ENCODE measurements around the gene RHBDL3. TPM values are rescaled to one million over a fixed set of nuclear protein-coding genes. Genes with fewer than 3 reads are reported as not detected.
"Not testable (repeated sequence)": the region's sequence is repeated elsewhere in the genome, so short reads cannot be mapped to it uniquely, and the experiment has no call there.

The RHBDL3 gene
- total and polyA plus RNA-seq, 7 experiments from 2014 or later = 0.07 to 0.39 TPM; not detected in 5

- intact Hi-C loops (cut with micrococcal nuclease) = loop anchor here in 1 of 2 donors (5.0 kb wide), 2 partner anchors 51 to 116 kb away; partner anchors contain the start of gene RHBDL3
- H3K9me3 Mint-ChIP-seq = no peaks in the 10 kb centered on the region
- DNase-seq = no peak
These were observed 52.4 kb downstream of the RHBDL3 start for GRCh38 chr17:32318071-32318470.

GRCh38 chr17:32319548-32319905 is 53.9 kb downstream of the RHBDL3 start:
- Mint-ChIP-seq H3K27me3 (peaks cover 3 to 26% (median 5%) of the 10 kb centered on the region in 5 donors), H3K4me1 (peaks cover 8 to 37% (median 11%) of the 10 kb centered on the region in 7 donors), H3K36me3 (no peaks in the 10 kb centered on the region), H3K27ac (peak overlapping the region in 1 of 9 donors; percentile 66), H3K4me3 (peak overlapping the region; percentile 67 to 87 (median 74)), H3K9me3 (no peaks in the 10 kb centered on the region)
- Histone ChIP-seq H3K4me1 (ENCODE audit: control insufficient read depth in 2 of 2, insufficient read depth in 2 of 2, low read length in 2 of 2) (peaks cover 0 to 13% of the 10 kb centered on the region in 2 donors), H3K4me3 (ENCODE audit: low read length) (no peak overlapping the region), H3K36me3 (ENCODE audit: control insufficient read depth in 2 of 3, insufficient read depth in 3 of 3, low read length in 3 of 3) (no peaks in the 10 kb centered on the region), H3K27ac (ENCODE audit: low read depth, low read length) (no peak overlapping the region), H3K9me3 (ENCODE audit: control insufficient read depth in 2 of 3, low read length in 3 of 3) (no peaks in the 10 kb centered on the region), H3K27me3 (ENCODE audit: control insufficient read depth in 2 of 2, insufficient read depth in 2 of 2, low read length in 2 of 2) (no peaks in the 10 kb centered on the region)
- ATAC-seq = peak; percentile 89
- intact Hi-C loops (cut with micrococcal nuclease) = loop anchor here (1.0 to 5.0 kb wide), 4 partner anchors 52 to 117 kb away; partner anchors contain the start of gene RHBDL3 (in 1 of the 2)
- peak; percentile 47 to 85 (median 60) for DNase-seq
- ChIA-PET POLR2A (interaction anchor here (1.5 kb wide), 1 partner anchor 12 kb away, joined by 6 read pairs; no protein-coding TSS in a partner anchor), CTCF (interaction anchor here (0.6 to 1.9 kb wide), 5 partner anchors 10 to 125 kb away, joined by 3 to 7 read pairs (median 4); partner anchors contain the start of gene PSMD11)

More at GRCh38 chr17:32318071-32318470, 52.4 kb downstream of the RHBDL3 start:
- no peak overlapping the region for H3K27ac Mint-ChIP-seq
- no peak for ATAC-seq
- ChIA-PET POLR2A (interaction anchor here (0.7 to 1.5 kb wide), 3 partner anchors 13 to 76 kb away, joined by 3 to 6 read pairs (median 3); no protein-coding TSS in a partner anchor), CTCF (interaction anchor here (0.6 to 1.9 kb wide), 2 partner anchors 54 to 67 kb away, joined by 3 to 7 read pairs; no protein-coding TSS in a partner anchor)
- no peaks in the 10 kb centered on the region for H3K27me3 ChIP-seq (ENCODE audit: control insufficient read depth in 2 of 2, insufficient read depth in 2 of 2, low read length in 2 of 2)
- peak overlapping the region in 4 of 10 donors; percentile 44 to 68 (median 56) for H3K4me3 Mint-ChIP-seq
- H3K4me3 ChIP-seq (ENCODE audit: low read length) = no peak overlapping the region
- no peaks in the 10 kb centered on the region for H3K36me3 ChIP-seq (ENCODE audit: control insufficient read depth in 2 of 3, insufficient read depth in 3 of 3, low read length in 3 of 3)
- H3K27ac ChIP-seq (ENCODE audit: low read depth, low read length) = no peak overlapping the region
- H3K4me1 Mint-ChIP-seq = peaks cover 0 to 22% (median 2%) of the 10 kb centered on the region in 7 donors
- no peaks in the 10 kb centered on the region for H3K36me3 Mint-ChIP-seq
- peaks cover 3 to 34% (median 5%) of the 10 kb centered on the region in 5 donors for H3K27me3 Mint-ChIP-seq
- no peaks in the 10 kb centered on the region for H3K9me3 ChIP-seq (ENCODE audit: control insufficient read depth in 2 of 3, low read length in 3 of 3)
- H3K4me1 ChIP-seq (ENCODE audit: control insufficient read depth in 2 of 2, insufficient read depth in 2 of 2, low read length in 2 of 2) = no peaks in the 10 kb centered on the region

- H3K27ac Mint-ChIP-seq; ATAC-seq; H3K4me3 ChIP-seq (ENCODE audit: low read length); DNase-seq; H3K27ac ChIP-seq (ENCODE audit: low read depth, low read length); POLR2A ChIA-PET; H3K9me3 ChIP-seq (ENCODE audit: control insufficient read depth in 2 of 3, low read length in 3 of 3); H3K9me3 Mint-ChIP-seq; H3K36me3 Mint-ChIP-seq; H3K27me3 ChIP-seq (ENCODE audit: control insufficient read depth in 2 of 2, insufficient read depth in 2 of 2, low read length in 2 of 2); H3K36me3 ChIP-seq (ENCODE audit: control insufficient read depth in 2 of 3, insufficient read depth in 3 of 3, low read length in 3 of 3); intact Hi-C loops (cut with micrococcal nuclease): not testable (repeated sequence)
- Mint-ChIP-seq H3K4me1 (peaks cover 8 to 40% (median 12%) of the 10 kb centered on the region in 7 donors), H3K4me3 (peak overlapping the region in 1 of 10 donors; percentile 85), H3K27me3 (peaks cover 3 to 22% (median 5%) of the 10 kb centered on the region in 5 donors)
- CTCF ChIA-PET = interaction anchor here (0.6 to 1.9 kb wide), 5 partner anchors 9 to 916 kb away, joined by 3 to 7 read pairs (median 3); partner anchors contain the start of gene PSMD11
- peaks cover 0 to 13% of the 10 kb centered on the region in 2 donors for H3K4me1 ChIP-seq (ENCODE audit: control insufficient read depth in 2 of 2, insufficient read depth in 2 of 2, low read length in 2 of 2)
These were observed 54.4 kb downstream of the RHBDL3 start for GRCh38 chr17:32320080-32320479.

DNA sequence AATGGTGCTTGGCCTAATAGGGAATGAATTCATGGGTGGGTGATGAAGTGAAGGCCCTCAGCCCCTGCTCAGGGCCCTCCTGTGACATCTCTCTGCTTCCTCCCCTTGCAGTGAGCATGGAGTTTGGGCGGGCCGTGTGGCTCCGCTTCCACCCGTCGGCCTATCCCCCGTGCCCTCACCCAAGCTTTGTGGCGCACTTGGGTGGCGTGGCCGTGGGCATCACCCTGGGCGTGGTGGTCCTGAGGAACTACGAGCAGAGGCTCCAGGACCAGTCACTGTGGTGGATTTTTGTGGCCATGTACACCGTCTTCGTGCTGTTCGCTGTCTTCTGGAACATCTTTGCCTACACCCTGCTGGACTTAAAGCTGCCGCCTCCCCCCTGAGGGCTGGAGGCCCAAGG is 55.2 kb downstream of the RHBDL3 start:
- Histone ChIP-seq H3K9me3 (ENCODE audit: control insufficient read depth in 2 of 3, low read length in 3 of 3) (no peaks in the 10 kb centered on the region), H3K36me3 (ENCODE audit: control insufficient read depth in 2 of 3, insufficient read depth in 3 of 3, low read length in 3 of 3) (no peaks in the 10 kb centered on the region), H3K27ac (ENCODE audit: low read depth, low read length) (no peak overlapping the region), H3K4me3 (ENCODE audit: low read length) (no peak overlapping the region), H3K27me3 (ENCODE audit: control insufficient read depth in 2 of 2, insufficient read depth in 2 of 2, low read length in 2 of 2) (no peaks in the 10 kb centered on the region), H3K4me1 (ENCODE audit: control insufficient read depth in 2 of 2, insufficient read depth in 2 of 2, low read length in 2 of 2) (peaks cover 0 to 13% of the 10 kb centered on the region in 2 donors)
- H3K27me3 Mint-ChIP-seq = peaks cover under 1 to 15% (median 2%) of the 10 kb centered on the region in 5 donors
- intact Hi-C loops (cut with micrococcal nuclease) = no loop called here
- H3K9me3 Mint-ChIP-seq = no peaks in the 10 kb centered on the region
- no peaks in the 10 kb centered on the region for H3K36me3 Mint-ChIP-seq
- ChIA-PET CTCF (interaction anchor here (1.3 kb wide), 1 partner anchor 8 kb away, joined by 6 read pairs; no protein-coding TSS in a partner anchor), POLR2A (no interaction called here)
- ATAC-seq (no peak), DNase-seq (no peak)
- H3K4me1 Mint-ChIP-seq = peaks cover 8 to 40% (median 12%) of the 10 kb centered on the region in 7 donors
- H3K27ac Mint-ChIP-seq = no peak overlapping the region
- no peak overlapping the region for H3K4me3 Mint-ChIP-seq

GRCh38 chr17:32323046-32323445 is 57.4 kb downstream of the RHBDL3 start:
- H3K4me3 ChIP-seq (ENCODE audit: low read length) = no peak overlapping the region
- ChIA-PET POLR2A (no interaction called here), CTCF (interaction anchor here (1.5 kb wide), 1 partner anchor 10 kb away, joined by 3 read pairs; no protein-coding TSS in a partner anchor)
- H3K36me3 Mint-ChIP-seq = no peaks in the 10 kb centered on the region
- ATAC-seq (no peak), DNase-seq (no peak)
- peak overlapping the region in 1 of 10 donors; percentile 16 for H3K4me3 Mint-ChIP-seq
- intact Hi-C loops (cut with micrococcal nuclease) = no loop called here
- H3K27ac ChIP-seq (ENCODE audit: low read depth, low read length) = no peak overlapping the region
- peaks cover 8 to 49% (median 12%) of the 10 kb centered on the region in 7 donors for H3K4me1 Mint-ChIP-seq
- peaks cover 0 to 13% of the 10 kb centered on the region in 2 donors for H3K4me1 ChIP-seq (ENCODE audit: control insufficient read depth in 2 of 2, insufficient read depth in 2 of 2, low read length in 2 of 2)
- no peaks in the 10 kb centered on the region for H3K9me3 ChIP-seq (ENCODE audit: control insufficient read depth in 2 of 3, low read length in 3 of 3)
- no peaks in the 10 kb centered on the region for H3K27me3 ChIP-seq (ENCODE audit: control insufficient read depth in 2 of 2, insufficient read depth in 2 of 2, low read length in 2 of 2)
- H3K27me3 Mint-ChIP-seq = peaks cover 0 to 4% (median 0%) of the 10 kb centered on the region in 5 donors
- no peaks in the 10 kb centered on the region for H3K36me3 ChIP-seq (ENCODE audit: control insufficient read depth in 2 of 3, insufficient read depth in 3 of 3, low read length in 3 of 3)
- peak overlapping the region in 3 of 9 donors; percentile 47 to 84 (median 65) for H3K27ac Mint-ChIP-seq
- H3K9me3 Mint-ChIP-seq = no peaks in the 10 kb centered on the region

GRCh38 chr17:32323811-32324491 is 58.3 kb downstream of the RHBDL3 start:
- Mint-ChIP-seq H3K36me3 (no peaks in the 10 kb centered on the region), H3K9me3 (no peaks in the 10 kb centered on the region), H3K4me1 (peaks cover 6 to 46% (median 12%) of the 10 kb centered on the region in 7 donors), H3K4me3 (peak overlapping the region in 9 of 10 donors; percentile 5 to 71 (median 55)), H3K27ac (peak overlapping the region in 7 of 9 donors; percentile 18 to 84 (median 59)), H3K27me3 (no peaks in the 10 kb centered on the region)
- ChIA-PET POLR2A (interaction anchor here (0.8 kb wide), 1 partner anchor 18 kb away, joined by 3 read pairs; the partner anchor contains the start of gene C17orf75), CTCF (interaction anchor here (0.8 to 1.5 kb wide), 2 partner anchors 9 to 10 kb away, joined by 3 read pairs; no protein-coding TSS in a partner anchor)
- Histone ChIP-seq H3K4me1 (ENCODE audit: control insufficient read depth in 2 of 2, insufficient read depth in 2 of 2, low read length in 2 of 2) (peaks cover 0 to 13% of the 10 kb centered on the region in 2 donors), H3K4me3 (ENCODE audit: low read length) (no peak overlapping the region), H3K27me3 (ENCODE audit: control insufficient read depth in 2 of 2, insufficient read depth in 2 of 2, low read length in 2 of 2) (no peaks in the 10 kb centered on the region), H3K36me3 (ENCODE audit: control insufficient read depth in 2 of 3, insufficient read depth in 3 of 3, low read length in 3 of 3) (no peaks in the 10 kb centered on the region), H3K9me3 (ENCODE audit: control insufficient read depth in 2 of 3, low read length in 3 of 3) (no peaks in the 10 kb centered on the region), H3K27ac (ENCODE audit: low read depth, low read length) (no peak overlapping the region)
- DNase-seq (peak in 5 of 9 donors; percentile 19 to 51 (median 32)), ATAC-seq (peak; percentile 74)
- intact Hi-C loops (cut with micrococcal nuclease) = loop anchor here in 1 of 2 donors (1.0 kb wide), 2 partner anchors 17 to 26 kb away; partner anchors contain the start of gene ZNF207
